Hepatocyte (in vitro differentiated cells): ENCODE measurements around the gene RIN3. TPM values are rescaled to one million over a fixed set of nuclear protein-coding genes. Genes with fewer than 3 reads are reported as not detected.

Source experiments
- DNase-seq: peaks from one replicate; pipeline ENCODE4 v3.0.0-alpha.2; 2016; ENCODE audit warnings: low spot score
- H2AFZ ChIP-seq: fragments of 200-600 bp; sonication (generic); 2 replicates; pipeline ENCODE4 v1.6.0; 2016; ENCODE audit warnings: antibody characterized with exemption, mild to moderate bottlenecking
- H3K27ac ChIP-seq: fragments of 200-600 bp; sonication (generic); 2 replicates; pipeline ENCODE4 v1.5.1; 2016; ENCODE audit warnings: mild to moderate bottlenecking
- H3K27me3 ChIP-seq: fragments of 200-600 bp; sonication (generic); 2 replicates; pipeline ENCODE4 v1.6.1; 2016
- H3K36me3 ChIP-seq: fragments of 200-600 bp; sonication (generic); replicated peaks from 2 replicates; pipeline ENCODE4 v1.5.1; 2016; ENCODE audit warnings: low read depth; ENCODE audit not compliant: insufficient read depth
- H3K4me1 ChIP-seq: fragments of 200-600 bp; sonication (generic); 2 replicates; pipeline ENCODE4 v1.5.1; 2016; ENCODE audit warnings: mild to moderate bottlenecking, moderate library complexity; ENCODE audit not compliant: insufficient read depth
- H3K4me2 ChIP-seq: fragments of 200-600 bp; sonication (generic); 2 replicates; pipeline ENCODE4 v1.6.0; 2016
- H3K4me3 ChIP-seq: fragments of 200-600 bp; sonication (generic); 2 replicates; pipeline ENCODE4 v1.5.1; 2016; ENCODE audit warnings: mild to moderate bottlenecking
- H3K79me2 ChIP-seq: fragments of 200-600 bp; sonication (generic); 2 replicates; pipeline ENCODE4 v1.6.0; 2017; ENCODE audit warnings: mild to moderate bottlenecking
- H3K9me2 ChIP-seq: fragments of 200-600 bp; sonication (generic); replicated peaks from 2 replicates; pipeline ENCODE4 v1.6.0; 2017; ENCODE audit warnings: mild to moderate bottlenecking; ENCODE audit not compliant: insufficient read depth
- H3K9me3 ChIP-seq: fragments of 200-600 bp; sonication (generic); 2 replicates; pipeline ENCODE4 v1.5.1; 2016; ENCODE audit warnings: low read depth, mild to moderate bottlenecking
- H4K20me1 ChIP-seq: fragments of 200-600 bp; sonication (generic); 2 replicates; pipeline ENCODE4 v1.6.0; 2016; ENCODE audit warnings: mild to moderate bottlenecking; ENCODE audit not compliant: insufficient read depth, poor library complexity, severe bottlenecking
- EZH2 ChIP-seq: fragments of 200-600 bp; sonication (generic); IDR thresholded peaks from 2 replicates; pipeline ENCODE4 v1.6.1; 2016; ENCODE audit warnings: antibody characterized with exemption, mild to moderate bottlenecking, borderline replicate concordance
- EZH2phosphoT487 ChIP-seq: fragments of 200-600 bp; sonication (generic); IDR thresholded peaks from one replicate; pipeline ENCODE4 v1.6.1; 2018; ENCODE audit warnings: antibody characterized with exemption, mild to moderate bottlenecking, low read depth, moderate library complexity; ENCODE audit not compliant: unreplicated experiment, severe bottlenecking
- WGBS: methylation state at CpG from one replicate; pipeline ENCODE4 v1.1.6; 2016; ENCODE audit warnings: low lambda C conversion rate; ENCODE audit errors: missing lambda C conversion rate; 5-methylcytosine and 5-hydroxymethylcytosine counted together
- polyA plus RNA-seq: library from polyadenylated mRNA; unstranded; fragments of >200 nt; fragmentation: Nextera tagmentation; extraction: Ambion mirVana; gene quantifications from 2 replicates; pipeline ENCODE4 v1.2.1, GENCODE V29; 2016
- total RNA-seq: library from RNA; depleted of rRNA; stranded (reverse); fragments of >200 nt; gene quantifications from 2 replicates; pipeline ENCODE4 v1.2.3, GENCODE V29; 2014
- TF ChIP-seq, protein P1 (sequence below): fragments of 200-600 bp; sonication (generic); IDR thresholded peaks from 2 replicates; pipeline ENCODE4 v1.5.1; 2016; ENCODE audit warnings: antibody characterized with exemption, mild to moderate bottlenecking; ENCODE audit not compliant: poor library complexity

Gene RIN3
- total and polyA plus RNA-seq, 2 experiments from 2014 or later, result 4.2 to 11.8 TPM

- peaks cover 8% of the 10 kb centered on the region for H3K4me1 ChIP-seq
- H3K9me3 ChIP-seq, result peaks cover 4% of the 10 kb centered on the region
- no peaks in the 10 kb centered on the region for H3K27me3 ChIP-seq
- no peak for DNase-seq
- no peak overlapping the region for H2AFZ ChIP-seq
- H3K4me3 ChIP-seq, result no peak overlapping the region
- H3K79me2 ChIP-seq, result no peaks in the 10 kb centered on the region
- H3K27ac ChIP-seq, result no peak overlapping the region
- 98% methylated on average over 7 of the region's 7 CpGs for WGBS
- TF ChIP-seq, protein P1, sequence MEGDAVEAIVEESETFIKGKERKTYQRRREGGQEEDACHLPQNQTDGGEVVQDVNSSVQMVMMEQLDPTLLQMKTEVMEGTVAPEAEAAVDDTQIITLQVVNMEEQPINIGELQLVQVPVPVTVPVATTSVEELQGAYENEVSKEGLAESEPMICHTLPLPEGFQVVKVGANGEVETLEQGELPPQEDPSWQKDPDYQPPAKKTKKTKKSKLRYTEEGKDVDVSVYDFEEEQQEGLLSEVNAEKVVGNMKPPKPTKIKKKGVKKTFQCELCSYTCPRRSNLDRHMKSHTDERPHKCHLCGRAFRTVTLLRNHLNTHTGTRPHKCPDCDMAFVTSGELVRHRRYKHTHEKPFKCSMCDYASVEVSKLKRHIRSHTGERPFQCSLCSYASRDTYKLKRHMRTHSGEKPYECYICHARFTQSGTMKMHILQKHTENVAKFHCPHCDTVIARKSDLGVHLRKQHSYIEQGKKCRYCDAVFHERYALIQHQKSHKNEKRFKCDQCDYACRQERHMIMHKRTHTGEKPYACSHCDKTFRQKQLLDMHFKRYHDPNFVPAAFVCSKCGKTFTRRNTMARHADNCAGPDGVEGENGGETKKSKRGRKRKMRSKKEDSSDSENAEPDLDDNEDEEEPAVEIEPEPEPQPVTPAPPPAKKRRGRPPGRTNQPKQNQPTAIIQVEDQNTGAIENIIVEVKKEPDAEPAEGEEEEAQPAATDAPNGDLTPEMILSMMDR, result no peak
- TF ChIP-seq EZH2phosphoT487, result no peak
- TF ChIP-seq EZH2, result no peak
- no peaks in the 10 kb centered on the region for H4K20me1 ChIP-seq
- no peaks in the 10 kb centered on the region for H3K36me3 ChIP-seq
- H3K9me2 ChIP-seq, result no peaks in the 10 kb centered on the region
- no peak overlapping the region for H3K4me2 ChIP-seq
Measured at GRCh38 chr14:92649066-92649465, 135.5 kb downstream of the RIN3 start.

DNA sequence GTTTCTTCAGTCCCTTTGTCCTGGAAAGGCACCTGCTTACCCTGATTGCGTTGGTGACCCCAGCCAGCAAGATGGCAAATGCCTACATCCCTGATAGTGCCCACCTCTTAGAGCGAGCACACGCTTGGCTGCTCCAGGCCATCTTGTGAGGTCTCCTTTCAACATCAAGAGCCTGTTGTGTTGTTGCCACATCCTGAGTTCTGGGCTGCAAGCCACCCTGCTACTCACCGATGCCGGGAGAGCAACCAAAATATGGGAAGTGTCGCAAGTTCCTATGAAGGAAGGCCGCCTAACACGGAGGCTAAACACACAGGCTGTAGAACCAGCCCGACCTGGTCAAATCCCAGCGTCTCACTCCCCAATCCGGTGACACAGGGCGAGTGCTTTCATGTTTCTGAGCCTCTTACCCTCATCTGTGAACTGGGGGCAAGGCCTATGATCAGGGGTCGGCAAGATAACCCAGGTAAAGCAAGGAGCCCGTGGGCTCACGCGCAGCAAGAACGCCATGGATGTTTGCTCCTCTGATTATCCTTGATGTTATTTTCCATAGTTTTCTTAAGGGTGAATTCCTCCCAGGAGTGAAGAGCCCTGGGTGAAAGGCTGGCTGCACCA lies 136.5 kb downstream of the RIN3 start:
- no peak overlapping the region for H2AFZ ChIP-seq
- peaks cover 3% of the 10 kb centered on the region for H3K9me3 ChIP-seq
- H3K4me3 ChIP-seq, result no peak overlapping the region
- 87% methylated on average over 17 of the region's 17 CpGs for WGBS
- DNase-seq, result no peak
- H3K4me2 ChIP-seq, result no peak overlapping the region
- H3K36me3 ChIP-seq, result no peaks in the 10 kb centered on the region
- H4K20me1 ChIP-seq, result no peaks in the 10 kb centered on the region
- TF ChIP-seq EZH2 (no peak), EZH2phosphoT487 (no peak)
- TF ChIP-seq, protein P1, result no peak
- H3K79me2 ChIP-seq, result no peaks in the 10 kb centered on the region
- H3K27ac ChIP-seq, result no peak overlapping the region
- H3K9me2 ChIP-seq, result no peaks in the 10 kb centered on the region
- H3K27me3 ChIP-seq, result no peaks in the 10 kb centered on the region
- H3K4me1 ChIP-seq, result peaks cover 8% of the 10 kb centered on the region

GRCh38 chr14:92650581-92651105 lies 137.1 kb downstream of the RIN3 start:
- no peak overlapping the region for H3K4me3 ChIP-seq
- H3K27ac ChIP-seq, result no peak overlapping the region
- H3K4me1 ChIP-seq, result peaks cover 8% of the 10 kb centered on the region
- no peak for DNase-seq
- H2AFZ ChIP-seq, result no peak overlapping the region
- H3K9me2 ChIP-seq, result no peaks in the 10 kb centered on the region
- H3K79me2 ChIP-seq, result no peaks in the 10 kb centered on the region
- TF ChIP-seq EZH2 (no peak), EZH2phosphoT487 (no peak)
- TF ChIP-seq, protein P1, result no peak
- 95% methylated on average over 12 of the region's 12 CpGs for WGBS
- no peak overlapping the region for H3K4me2 ChIP-seq
- no peaks in the 10 kb centered on the region for H3K9me3 ChIP-seq
- H3K27me3 ChIP-seq, result no peaks in the 10 kb centered on the region
- no peaks in the 10 kb centered on the region for H4K20me1 ChIP-seq
- no peaks in the 10 kb centered on the region for H3K36me3 ChIP-seq
